NCI-H2227 (cell line): Measurements from ENCODE around the gene SDK2.
"Not testable (repeated sequence)": the region's sequence is repeated elsewhere in the genome, so short reads cannot be mapped to it uniquely, and the experiment has no call there.

Experiments
- DNase-seq: peaks from one replicate; lab custom pipeline; 2025; ENCODE audit not compliant: unreplicated experiment; lab: John Stamatoyannopoulos, UW

SDK2 gene

DNA sequence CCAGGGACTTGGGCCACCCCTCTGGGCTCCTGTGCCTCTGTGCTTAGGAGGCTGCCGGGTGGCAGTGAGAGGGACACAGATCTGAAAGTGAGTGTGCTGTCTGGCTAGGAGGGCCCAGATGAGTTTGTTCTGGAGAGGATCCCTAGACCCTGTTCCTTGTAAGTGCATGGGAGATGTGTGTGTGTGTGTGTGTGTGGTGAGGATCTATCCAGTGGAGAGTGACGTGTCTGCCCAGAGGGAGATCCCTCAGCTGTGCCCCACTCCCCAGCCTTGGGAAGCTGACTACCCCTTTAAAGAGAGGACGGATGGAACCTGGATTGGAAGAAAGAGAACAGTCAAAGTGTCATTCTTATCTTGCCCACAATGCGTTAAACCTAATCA is 306.9 kb downstream of the SDK2 start:
- DNase-seq = no peak

DNA sequence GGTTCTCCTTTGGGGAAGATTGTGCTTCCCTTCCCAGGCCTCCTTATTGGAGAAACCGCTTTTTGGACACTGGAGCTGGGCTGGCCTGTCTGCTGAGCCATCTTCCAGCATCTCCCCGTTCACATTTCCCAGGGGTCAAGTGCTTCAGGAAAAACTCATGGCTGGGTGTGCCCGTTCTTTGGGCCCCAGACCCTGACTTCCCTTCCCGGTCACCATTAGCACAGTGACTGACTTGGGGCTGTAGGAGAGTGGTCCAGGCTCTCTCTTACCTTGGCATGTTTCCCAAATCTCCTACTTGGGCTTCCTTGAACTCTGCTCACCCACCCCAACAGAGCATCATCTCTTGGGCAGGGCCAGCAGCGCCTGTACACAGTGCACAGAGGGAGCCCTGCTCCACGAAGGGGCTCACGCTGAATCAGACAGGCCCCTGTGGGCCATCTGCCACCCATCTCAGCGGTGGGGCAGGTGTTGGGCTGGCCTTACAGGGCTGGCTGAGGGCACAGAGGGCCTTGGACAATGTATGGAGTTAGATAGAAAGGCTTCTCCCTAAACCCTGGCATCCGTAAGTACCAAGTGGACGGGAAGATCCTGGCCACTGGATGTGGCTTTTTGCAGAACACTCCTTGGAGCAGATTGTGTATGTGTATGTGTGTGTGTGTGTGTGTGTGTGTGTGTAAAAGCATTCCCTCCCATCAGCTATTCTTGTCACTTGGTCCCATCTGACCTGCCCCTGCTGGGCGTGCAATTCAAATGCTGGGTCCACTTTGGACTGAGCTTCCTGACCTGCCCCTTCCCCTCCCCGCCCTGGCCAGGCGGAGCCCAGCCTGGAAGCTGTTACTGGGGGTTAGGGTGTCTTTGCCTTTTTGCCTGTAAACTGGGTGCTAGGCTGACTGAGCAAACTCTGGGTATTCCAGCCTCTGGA is 307.6 kb downstream of the SDK2 start:
- DNase-seq = peak; percentile 23

DNA sequence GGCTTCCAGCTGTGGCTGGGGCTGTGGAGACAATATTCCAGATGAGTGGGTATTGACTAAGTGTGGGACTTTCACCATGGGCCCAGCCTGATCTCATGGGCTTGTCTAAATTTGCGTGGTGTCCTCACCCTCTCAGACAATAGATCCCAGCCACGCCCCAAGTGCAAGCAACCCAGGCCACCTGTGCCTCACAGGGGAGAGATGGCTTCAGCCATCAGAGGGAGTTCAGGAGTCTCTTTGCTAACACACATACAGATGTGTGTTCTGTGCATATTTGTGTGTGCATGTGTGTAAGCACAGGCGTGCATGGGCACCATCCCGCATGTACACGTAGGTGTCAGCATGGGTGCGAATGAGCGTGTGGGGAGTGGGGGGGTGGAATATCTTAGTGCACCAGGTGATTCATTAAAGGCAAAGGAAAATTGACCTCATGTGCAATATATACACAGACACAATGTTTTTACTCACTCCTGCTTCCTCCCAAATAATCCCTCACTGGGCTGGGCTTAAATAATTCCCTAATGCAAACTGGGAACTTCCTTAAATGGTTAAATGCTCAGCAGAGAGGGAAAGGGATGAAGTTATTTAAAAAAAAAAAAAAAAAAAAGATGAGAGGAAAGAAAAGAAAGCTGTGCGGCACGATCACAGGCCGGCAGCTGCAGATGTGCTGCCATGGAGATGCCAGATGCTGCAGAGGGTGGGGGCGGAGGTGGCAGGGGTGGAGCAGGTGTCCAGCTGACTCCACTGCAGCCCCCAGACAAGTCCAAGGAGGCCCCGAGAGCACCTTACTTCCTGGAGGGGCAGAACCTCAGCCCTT is 308.4 kb downstream of the SDK2 start:
- DNase-seq = no peak

DNA sequence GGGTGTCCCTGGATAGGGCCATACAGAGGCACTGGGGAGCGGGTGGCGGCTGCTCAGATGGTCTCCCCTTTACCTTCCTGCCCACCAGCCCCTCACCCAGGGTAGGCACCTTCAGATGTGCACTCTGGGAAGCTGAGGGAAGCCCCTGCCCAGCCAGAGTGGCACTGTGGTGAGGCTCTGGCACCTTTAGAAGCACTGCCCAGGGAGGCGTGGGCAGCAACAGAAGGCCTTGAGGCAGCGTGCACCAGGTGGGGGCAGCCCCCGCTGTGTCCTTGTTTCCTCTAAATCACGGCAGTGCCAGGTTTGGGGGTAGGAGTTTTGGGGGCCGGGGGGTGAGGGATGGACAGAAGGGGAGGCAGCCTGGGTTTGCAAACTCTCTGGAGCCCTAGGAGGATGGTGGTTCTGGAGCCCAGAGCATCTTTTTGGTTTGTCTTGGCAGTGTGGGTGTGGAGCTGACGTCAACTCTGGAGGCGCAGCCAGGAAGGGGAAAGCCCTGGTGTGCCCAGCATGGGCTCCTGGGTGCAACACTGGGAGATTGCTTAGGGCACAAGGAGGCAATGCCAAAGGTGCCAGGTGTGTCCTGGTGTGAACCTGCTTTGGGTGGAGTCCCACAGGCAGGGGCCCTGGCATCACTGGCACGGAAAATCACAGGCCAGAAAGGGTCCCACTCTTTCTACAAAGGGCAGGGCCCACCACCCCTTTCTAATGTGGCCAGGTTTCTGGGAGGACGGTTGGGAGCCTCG is 309.3 kb downstream of the SDK2 start:
- no peak for DNase-seq

DNA sequence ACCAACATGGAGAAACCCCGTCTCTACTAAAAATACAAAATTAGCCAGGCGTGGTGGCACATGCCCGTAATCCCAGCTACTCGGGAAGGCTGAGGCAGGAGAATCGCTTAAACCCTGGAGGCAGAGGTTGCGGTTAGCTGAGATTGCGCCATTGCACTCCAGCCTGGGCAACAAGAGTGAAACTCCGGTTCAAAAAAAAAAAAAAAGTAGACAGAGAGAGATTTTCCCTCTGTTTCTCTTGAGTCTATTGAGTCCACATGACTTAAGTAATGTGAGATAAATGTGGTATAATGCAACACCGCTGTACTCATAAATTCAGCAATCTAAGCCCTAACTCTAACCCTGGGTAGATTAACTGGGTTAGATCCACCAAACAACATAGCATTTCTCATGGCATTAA is 310.8 kb downstream of the SDK2 start:
- DNase-seq = not testable (repeated sequence)

DNA sequence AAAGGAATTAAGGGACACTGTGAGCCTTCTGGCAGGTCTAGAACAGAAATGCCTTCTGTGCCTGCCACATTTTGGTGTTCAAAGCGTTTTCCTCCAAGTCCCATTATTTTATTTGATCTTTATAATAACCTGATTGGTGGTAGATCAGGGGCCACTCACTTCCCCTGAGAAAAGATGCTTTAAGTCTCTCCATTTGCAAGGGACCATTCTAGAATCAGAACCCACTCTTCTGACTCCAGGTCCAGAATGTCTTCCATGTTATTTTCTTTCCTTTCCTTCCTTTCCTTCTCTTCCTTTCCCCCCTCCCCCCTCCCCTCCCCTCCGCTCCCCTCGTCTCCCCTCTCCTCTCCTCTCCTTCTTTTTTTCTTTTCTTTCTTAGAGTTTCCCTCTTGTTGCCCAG is 313.2 kb downstream of the SDK2 start:
- DNase-seq = no peak

DNA sequence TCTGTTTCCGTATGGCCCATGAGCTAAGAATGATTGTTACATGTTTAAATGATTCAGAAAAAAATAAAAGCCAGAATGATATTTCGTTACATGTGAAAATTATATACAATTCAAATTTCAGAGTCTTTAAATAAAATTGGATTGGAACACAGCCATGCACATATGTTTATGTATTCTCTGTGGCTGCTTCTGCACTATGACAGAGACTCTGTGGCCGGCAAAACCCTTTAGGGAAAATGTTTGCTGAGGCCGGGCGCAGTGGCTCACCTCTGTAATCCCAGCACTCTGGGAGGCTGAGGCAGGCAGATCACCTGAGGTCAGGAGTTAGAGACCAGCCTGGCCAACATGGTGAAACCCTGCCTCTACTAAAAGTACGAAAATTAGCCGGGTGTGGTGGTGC is 316.6 kb downstream of the SDK2 start:
- no peak for DNase-seq

DNA sequence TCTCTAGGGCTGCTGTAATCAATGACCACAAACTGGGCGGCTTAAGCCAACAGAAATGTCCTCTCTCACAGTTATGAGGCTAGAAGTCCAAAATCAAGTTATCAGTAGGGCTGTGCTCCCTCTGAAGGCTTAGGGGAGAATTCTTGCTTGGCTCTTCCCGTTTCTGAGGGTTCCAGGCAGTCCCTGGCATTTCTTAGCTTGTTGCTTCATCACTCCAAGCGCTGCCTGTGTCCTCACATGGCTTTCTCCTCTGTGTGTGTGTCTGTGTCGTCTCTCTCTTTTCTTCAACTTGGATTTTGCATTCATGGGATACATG is 318.8 kb downstream of the SDK2 start:
- DNase-seq = no peak

DNA sequence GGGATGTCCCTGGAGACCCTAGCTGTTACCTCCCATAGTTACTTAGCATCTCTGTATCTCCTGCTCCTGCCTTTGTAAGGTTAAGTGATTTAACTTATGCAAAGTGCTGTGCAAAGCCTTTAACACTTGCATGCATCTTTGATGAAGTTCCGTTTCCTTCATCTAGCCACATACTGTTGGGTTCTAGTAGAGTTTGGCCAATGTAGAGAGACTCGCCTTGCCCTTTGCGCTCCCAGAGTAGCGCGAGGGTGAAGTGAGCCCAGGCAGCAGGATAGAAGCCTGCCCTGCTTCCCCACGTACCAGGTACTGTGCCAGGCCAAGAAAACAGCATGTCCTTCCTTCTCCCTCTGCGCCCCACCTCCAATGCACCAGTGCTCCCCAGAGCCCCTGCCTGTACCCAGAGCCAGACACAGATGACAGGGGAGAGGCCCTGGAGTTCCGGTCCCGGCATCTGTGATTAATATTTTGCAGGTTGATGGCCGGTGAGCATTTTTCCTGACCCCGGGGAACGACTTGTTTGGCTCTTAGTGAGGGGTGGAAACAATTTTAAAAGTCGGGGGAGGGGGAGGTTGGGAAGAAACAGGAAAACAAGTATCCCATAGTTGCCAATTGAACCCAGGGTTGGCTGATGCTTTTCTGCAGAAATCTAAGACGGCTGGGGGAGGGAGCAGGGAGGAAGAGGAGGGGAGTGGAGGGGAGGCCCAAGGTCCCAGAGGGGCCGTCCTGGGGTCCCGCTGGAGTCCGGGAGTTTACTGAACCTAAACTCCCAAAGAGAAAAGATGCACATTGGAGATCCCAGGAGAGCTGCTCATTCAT is 319.3 kb downstream of the SDK2 start:
- DNase-seq = no peak

DNA sequence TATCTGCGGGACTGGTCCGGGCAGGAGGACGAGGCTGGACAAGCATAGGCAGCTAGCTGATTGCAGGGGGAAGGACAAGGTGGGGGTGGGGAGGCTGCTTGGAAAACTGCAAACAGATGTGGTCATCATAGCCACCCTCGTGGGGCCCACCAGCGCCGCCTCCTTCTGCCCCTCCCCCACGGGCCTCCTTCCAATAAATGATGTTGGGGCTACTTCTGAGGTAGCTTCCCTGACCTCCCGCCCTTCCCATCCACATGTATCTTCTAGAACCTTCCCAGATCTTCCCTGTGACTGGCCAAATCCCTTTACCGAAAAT is 320.1 kb downstream of the SDK2 start:
- DNase-seq = no peak

DNA sequence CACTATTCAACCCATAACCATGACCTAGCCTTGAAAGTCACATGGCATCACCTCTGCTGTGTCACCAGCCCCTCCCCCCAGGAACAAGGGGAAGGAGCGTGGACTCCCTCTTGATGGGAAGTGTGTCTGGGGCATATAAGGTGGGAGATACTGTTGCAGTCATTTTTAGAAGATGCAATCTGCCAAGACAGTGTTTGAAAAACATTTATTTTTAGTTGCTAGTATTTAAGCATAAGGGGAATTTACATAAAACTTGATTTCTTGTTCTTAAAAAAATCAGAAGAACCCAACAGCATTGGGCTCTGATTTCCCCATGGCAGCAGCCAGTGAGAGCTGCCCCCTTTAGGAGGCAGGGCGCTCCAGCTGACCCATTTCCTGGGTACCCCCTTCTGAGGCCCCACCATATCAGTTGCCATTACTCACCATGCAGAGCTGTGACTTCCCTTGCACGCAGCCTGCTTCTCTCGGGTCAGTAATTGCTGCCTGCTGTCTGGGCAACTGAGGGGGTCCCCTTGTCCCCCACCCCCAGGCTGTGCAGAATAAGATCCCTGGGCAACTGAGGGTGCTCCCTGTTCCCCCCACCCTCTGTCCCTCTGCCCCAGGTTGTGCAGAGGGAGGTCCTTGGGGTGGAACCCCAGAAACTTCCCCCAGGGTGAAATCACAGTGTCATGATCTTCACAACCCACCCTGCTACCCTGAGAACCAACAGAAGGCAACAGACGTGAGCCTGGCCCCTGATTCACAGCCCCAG is 320.7 kb downstream of the SDK2 start:
- no peak for DNase-seq

DNA sequence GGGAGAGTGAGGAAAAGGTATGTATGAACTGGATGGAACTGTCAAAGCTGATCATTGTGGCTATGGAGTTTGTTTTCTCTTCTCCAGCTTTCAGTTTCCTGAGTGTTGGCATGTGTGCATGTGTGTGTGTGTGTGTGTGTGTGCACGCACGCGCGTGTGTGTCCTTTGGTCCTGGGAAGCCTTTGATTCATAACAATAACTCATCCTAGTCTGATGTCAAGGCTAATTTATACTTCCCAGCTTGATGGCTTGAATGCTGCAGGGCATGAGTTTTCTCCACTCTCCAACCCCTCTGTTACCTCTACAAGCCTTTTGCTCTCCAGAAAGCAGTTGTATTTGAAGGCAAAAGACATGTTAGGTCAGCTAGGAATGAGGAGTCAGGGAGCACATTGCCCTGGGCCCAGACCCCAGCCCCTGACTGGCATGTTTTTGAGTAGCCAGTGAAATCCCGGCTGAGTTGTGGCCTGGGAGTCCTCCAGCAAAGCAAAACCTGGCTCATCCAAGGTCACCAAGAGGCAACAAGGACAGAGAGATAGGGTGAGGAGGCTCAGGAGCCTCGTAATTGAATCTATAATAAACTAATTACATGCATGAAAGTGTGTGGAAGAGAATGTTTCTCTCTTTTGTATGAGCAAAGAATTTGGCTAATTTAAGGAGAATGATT is 323.5 kb downstream of the SDK2 start:
- peak; percentile 72 for DNase-seq

DNA sequence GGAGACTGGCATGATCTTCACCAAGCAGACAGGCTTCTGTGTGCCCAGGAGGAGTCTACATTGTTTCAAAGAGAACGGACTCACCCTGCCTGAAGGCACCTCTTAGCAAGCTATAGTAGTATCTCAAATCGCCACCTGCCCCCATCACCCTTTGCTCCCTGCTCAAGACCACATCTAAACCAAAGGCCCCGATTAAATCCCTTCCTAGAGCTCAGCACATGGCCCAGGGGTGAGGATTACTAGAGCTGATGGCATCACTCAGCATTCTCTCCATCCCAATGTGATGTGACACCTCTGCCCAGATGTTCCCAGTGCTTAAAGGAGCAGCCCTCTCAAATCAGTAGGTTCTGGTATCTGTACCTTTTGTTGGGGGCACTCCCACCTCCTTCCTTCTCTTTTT is 324.5 kb downstream of the SDK2 start:
- no peak for DNase-seq

DNA sequence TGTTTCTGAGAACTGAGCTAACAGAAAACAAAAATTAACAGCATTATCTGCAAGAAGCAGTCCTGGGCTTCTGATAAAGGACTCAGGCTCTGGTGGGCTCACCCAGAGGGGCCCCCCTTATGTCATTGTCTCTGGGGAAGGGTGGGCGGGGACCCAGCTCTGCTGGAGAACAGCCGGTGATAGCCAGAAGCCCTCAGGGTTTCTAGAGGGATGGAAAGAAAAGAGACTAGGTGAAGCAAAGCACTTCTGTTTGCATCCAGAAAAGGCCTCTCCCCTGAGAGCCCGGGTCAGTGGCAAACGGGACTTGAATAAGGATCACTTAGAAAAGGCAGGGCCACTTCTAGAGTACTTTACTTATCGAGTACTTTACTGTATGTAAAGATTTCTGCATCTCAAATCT is 325.4 kb downstream of the SDK2 start:
- no peak for DNase-seq

DNA sequence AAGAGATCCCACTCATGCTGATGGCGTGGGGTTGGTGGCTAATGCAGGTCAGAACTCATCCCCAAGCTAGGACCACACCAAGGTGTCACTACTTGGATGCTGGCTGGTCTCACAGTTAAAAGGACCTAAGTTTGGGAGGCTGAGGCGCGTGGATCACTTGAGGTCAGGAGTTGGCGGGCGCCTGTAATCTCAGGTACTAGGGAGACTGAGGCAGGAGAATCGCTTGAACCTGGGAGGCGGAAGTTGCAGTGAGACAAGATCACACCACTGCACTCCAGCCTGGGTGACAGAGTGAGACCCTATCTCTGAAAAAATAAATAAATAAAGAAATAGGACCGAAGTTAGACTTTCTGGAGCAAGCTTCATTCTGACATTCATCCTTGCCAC is 325.8 kb downstream of the SDK2 start:
- DNase-seq = no peak

DNA sequence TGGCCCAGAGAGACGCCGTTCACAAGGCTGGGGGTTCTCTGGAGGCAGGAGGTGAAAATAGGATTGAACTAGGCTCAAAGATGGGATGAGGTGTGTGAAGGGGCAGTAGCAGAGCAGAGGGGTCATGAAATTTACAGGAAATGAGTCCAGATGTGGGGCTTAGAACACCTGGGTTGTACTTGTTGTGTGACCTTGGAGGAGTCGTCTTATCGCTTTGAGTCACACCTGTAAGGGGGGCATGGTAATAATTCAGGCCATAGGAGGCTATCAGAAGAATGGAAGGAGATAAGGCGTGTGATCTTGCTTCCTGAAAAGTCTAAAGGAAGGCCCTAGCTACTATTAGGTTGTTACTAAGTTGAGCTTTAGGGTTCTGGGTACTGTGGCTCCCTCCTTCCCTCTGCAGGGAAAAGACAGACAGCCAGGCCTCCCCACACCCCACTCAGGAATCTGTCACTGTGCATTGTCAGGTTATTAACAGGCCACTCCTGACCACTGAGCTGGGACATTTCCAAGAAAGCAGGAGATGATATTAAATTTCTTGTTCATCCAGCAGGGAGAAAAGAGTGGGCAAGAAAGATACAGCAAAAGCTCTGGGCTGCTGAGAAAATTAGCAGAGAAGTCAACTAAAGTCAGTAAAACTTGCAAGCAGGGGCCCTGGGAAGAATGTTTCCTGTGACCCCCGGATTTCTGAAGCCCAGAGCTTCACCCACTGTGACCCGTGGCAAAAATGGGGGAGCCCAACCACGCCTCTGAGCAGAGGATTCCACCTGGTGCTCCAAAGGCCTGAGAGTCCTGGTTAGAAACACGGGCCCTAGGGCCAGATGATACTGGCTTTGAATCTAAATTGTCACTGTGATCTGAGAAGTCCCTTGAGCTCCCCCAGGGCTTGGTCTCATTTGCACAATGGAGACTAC is 326.5 kb downstream of the SDK2 start:
- no peak for DNase-seq

DNA sequence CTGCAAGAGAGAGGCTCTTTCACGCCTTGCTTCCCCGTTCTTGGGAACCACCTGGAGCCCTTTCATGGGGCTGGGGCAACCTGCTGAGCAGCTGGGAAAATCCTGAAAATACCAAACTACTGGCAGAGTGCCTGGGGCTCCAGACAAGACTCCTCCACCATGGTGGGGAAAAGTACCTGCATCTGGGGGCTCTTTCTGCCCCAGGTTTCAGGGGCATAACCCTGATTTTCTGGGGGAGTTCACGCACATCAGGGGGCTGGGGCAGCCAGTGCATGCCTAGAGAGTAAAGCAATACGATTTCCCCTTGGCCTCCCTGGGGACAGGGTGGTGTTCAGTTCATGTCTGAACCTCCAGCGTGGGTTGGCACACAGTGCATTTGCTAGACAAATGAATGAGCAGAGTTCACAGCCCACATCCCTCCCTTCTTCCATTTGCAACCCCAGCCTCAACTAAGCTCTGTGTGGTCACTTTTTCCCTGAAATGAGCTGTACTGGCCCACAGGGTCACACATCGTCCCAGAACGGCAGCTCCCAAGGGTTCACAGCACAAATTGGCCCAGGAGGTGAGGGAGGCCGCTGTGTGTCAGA is 327.2 kb downstream of the SDK2 start:
- DNase-seq = no peak

DNA sequence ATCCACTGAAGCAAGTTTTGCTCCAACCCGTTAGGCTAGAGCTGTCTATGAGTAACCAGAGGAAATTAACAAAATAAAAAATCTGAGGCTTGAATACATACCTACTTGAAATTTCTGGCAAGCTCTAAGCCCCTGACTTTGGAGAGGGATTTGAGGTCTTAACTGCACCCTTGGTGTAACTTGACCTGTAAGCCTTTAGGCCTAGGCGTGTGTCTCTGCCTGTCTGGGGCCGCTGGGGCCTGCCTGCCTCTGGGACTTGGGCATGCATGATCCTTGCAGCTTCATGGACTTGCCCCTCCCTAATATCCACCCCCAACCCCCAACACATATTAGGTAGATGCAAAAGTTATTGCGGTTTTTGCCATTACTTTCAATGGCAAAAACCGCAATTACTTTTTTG is 328.8 kb downstream of the SDK2 start:
- DNase-seq = no peak
